Measurements from ENCODE around the gene WDR53.

- TF ChIP-seq POLR2AphosphoS5 (IDR thresholded peaks at IDR 0.05) (no peak), CTCF (IDR thresholded peaks at IDR 0.05) (no peak)
These were observed 14.8 kb downstream of the WDR53 start for GRCh38 chr3:196553551-196553950.

All from transverse colon (tissue), 4 donors.